HUES6 (cell line): ENCODE data around the gene TEKTIP1.
"Not testable (repeated sequence)": the region's sequence is repeated elsewhere in the genome, so short reads cannot be mapped to it uniquely, and the experiment has no call there.

Experiments
- H3K27ac ChIP-seq: 2 replicates; pipeline ENCODE4 v1.7.0; 2013; ENCODE audit warnings: low read depth, mild to moderate bottlenecking, low read length, inconsistent platforms
- H3K27me3 ChIP-seq: 2 replicates; pipeline ENCODE4 v1.6.1; 2013; ENCODE audit warnings: low read length; ENCODE audit not compliant: control insufficient read depth, insufficient read depth
- H3K36me3 ChIP-seq: 2 replicates; pipeline ENCODE4 v1.6.1; 2013; ENCODE audit warnings: low read length; ENCODE audit not compliant: control insufficient read depth, insufficient read depth
- H3K4me1 ChIP-seq: 2 replicates; pipeline ENCODE4 v1.6.1; 2013; ENCODE audit warnings: low read length; ENCODE audit not compliant: control insufficient read depth, insufficient read depth
- H3K4me3 ChIP-seq: 2 replicates; pipeline ENCODE4 v1.5.1; 2013; ENCODE audit warnings: low read depth, low read length
- H3K9ac ChIP-seq: one replicate; pipeline ENCODE4 v1.6.1; 2013; ENCODE audit warnings: mild to moderate bottlenecking, low read length
- H3K9me3 ChIP-seq: 2 replicates; pipeline ENCODE4 v1.6.1; 2013; ENCODE audit warnings: low read depth, low read length; ENCODE audit not compliant: control insufficient read depth, insufficient read depth

Gene TEKTIP1

GRCh38 chr19:3580156-3580934, 41.4 kb downstream of the TEKTIP1 start:
- H3K4me1 ChIP-seq: peaks cover 8% of the 10 kb centered on the region
- H3K27ac ChIP-seq: no peak overlapping the region
- no peak overlapping the region for H3K4me3 ChIP-seq
- H3K36me3 ChIP-seq: 0 out of 2 replicates have a peak, but pooled peaks cover 2% of the 10 kb centered on the region
- H3K27me3 ChIP-seq: peaks cover 20% of the 10 kb centered on the region
- H3K9me3 ChIP-seq: no peaks in the 10 kb centered on the region
- H3K9ac ChIP-seq: no peak overlapping the region

GRCh38 chr19:3581792-3582191, 42.8 kb downstream of the TEKTIP1 start:
- not testable (repeated sequence) for H3K4me3 ChIP-seq, H3K9me3 ChIP-seq, H3K36me3 ChIP-seq, H3K27ac ChIP-seq, H3K9ac ChIP-seq, H3K4me1 ChIP-seq
- peaks cover 34% of the 10 kb centered on the region for H3K27me3 ChIP-seq

- H3K4me3 ChIP-seq, H3K9me3 ChIP-seq, H3K27ac ChIP-seq, H3K9ac ChIP-seq, H3K36me3 ChIP-seq, H3K4me1 ChIP-seq: not testable (repeated sequence)
- H3K27me3 ChIP-seq: peaks cover 45% of the 10 kb centered on the region
These were observed 45.2 kb downstream of the TEKTIP1 start for GRCh38 chr19:3584036-3584802.

- Histone ChIP-seq H3K4me3 (peak within 1 kb of the TSS; percentile 59), H3K9ac (no peak within 1 kb of the TSS)
These were observed 46.5 kb downstream of the TEKTIP1 start, which contains the start of gene GIPC3 for GRCh38 chr19:3585301-3586126. Gene GIPC3 (plus strand): TSS chr19:3585478. CDS start chr19:3585598, 120 bp downstream.

GRCh38 chr19:3586127-3586626, 47.2 kb downstream of the TEKTIP1 start:
- Histone ChIP-seq H3K27ac (no peak overlapping the region), H3K9ac (no peak overlapping the region), H3K4me3 (peak overlapping the region; percentile 59), H3K9me3 (no peaks in the 10 kb centered on the region), H3K4me1 (no peaks in the 10 kb centered on the region), H3K27me3 (peaks cover 46% of the 10 kb centered on the region), H3K36me3 (no peaks in the 10 kb centered on the region)

More at GRCh38 chr19:3585301-3586126, 46.5 kb downstream of the TEKTIP1 start, which contains the start of gene GIPC3:
- no peak within 1 kb of the TSS for H3K27ac ChIP-seq
- no peaks in the 10 kb centered on the region for H3K36me3 ChIP-seq
- peaks cover 46% of the 10 kb centered on the region for H3K27me3 ChIP-seq
- no peaks in the 10 kb centered on the region for H3K9me3 ChIP-seq
- H3K4me1 ChIP-seq: no peaks in the 10 kb centered on the region

GRCh38 chr19:3586707-3587346, 47.9 kb downstream of the TEKTIP1 start:
- H3K27ac ChIP-seq: no peak overlapping the region
- peaks cover 3% of the 10 kb centered on the region; the same call in 1 of the 2 replicates for H3K9me3 ChIP-seq
- H3K9ac ChIP-seq: no peak overlapping the region
- peaks cover 51% of the 10 kb centered on the region for H3K27me3 ChIP-seq
- H3K36me3 ChIP-seq: no peaks in the 10 kb centered on the region
- H3K4me1 ChIP-seq: no peaks in the 10 kb centered on the region
- no peak overlapping the region for H3K4me3 ChIP-seq

GRCh38 chr19:3589439-3589838, 50.5 kb downstream of the TEKTIP1 start:
- H3K36me3 ChIP-seq: no peaks in the 10 kb centered on the region
- no peak overlapping the region for H3K27ac ChIP-seq
- peaks cover 3% of the 10 kb centered on the region; the same call in 1 of the 2 replicates for H3K9me3 ChIP-seq
- H3K9ac ChIP-seq: no peak overlapping the region
- H3K4me3 ChIP-seq: no peak overlapping the region
- H3K27me3 ChIP-seq: peaks cover 55% of the 10 kb centered on the region
- H3K4me1 ChIP-seq: no peaks in the 10 kb centered on the region

- H3K9ac ChIP-seq: no peak overlapping the region
- no peak overlapping the region for H3K4me3 ChIP-seq
- H3K9me3 ChIP-seq: peaks cover 3% of the 10 kb centered on the region; the same call in 1 of the 2 replicates
- H3K36me3 ChIP-seq: no peaks in the 10 kb centered on the region
- peaks cover 49% of the 10 kb centered on the region for H3K27me3 ChIP-seq
- no peaks in the 10 kb centered on the region for H3K4me1 ChIP-seq
- no peak overlapping the region for H3K27ac ChIP-seq
These were observed 51.0 kb downstream of the TEKTIP1 start for GRCh38 chr19:3589949-3590348.

- Histone ChIP-seq H3K4me3 (no peak overlapping the region), H3K9me3 (peaks cover 3% of the 10 kb centered on the region; the same call in 1 of the 2 replicates), H3K36me3 (no peaks in the 10 kb centered on the region), H3K4me1 (no peaks in the 10 kb centered on the region), H3K27me3 (peaks cover 38% of the 10 kb centered on the region), H3K9ac (no peak overlapping the region), H3K27ac (no peak overlapping the region)
These were observed 52.2 kb downstream of the TEKTIP1 start for GRCh38 chr19:3590991-3591659.
